Activated naive CD4-positive, alpha-beta T cell treated with anti-CD3 and anti-CD28 coated beads, Interleukin-2, amount 50 U/mL, for 24 hours (primary cell): ENCODE data around the gene DMXL2.
"Not testable (repeated sequence)": the region's sequence is repeated elsewhere in the genome, so short reads cannot be mapped to it uniquely, and the experiment has no call there.

Experiments
- H3K27ac Mint-ChIP-seq: one replicate; pipeline ENCODE4 v1.8.0; 2021; ENCODE audit warnings: mild to moderate bottlenecking, mixed read lengths
- H3K27me3 Mint-ChIP-seq: one replicate; pipeline ENCODE4 v1.8.0; 2021; ENCODE audit warnings: mixed read lengths
- H3K36me3 Mint-ChIP-seq: one replicate; pipeline ENCODE4 v1.8.0; 2021; ENCODE audit warnings: mixed read lengths
- H3K4me1 Mint-ChIP-seq: one replicate; pipeline ENCODE4 v1.8.0; 2021; ENCODE audit warnings: mixed read lengths
- H3K4me3 Mint-ChIP-seq: one replicate; pipeline ENCODE4 v1.8.0; 2021; ENCODE audit warnings: mild to moderate bottlenecking, mixed read lengths
- H3K9me3 Mint-ChIP-seq: one replicate; pipeline ENCODE4 v1.8.0; 2021; ENCODE audit warnings: mixed read lengths

Gene DMXL2

GRCh38 chr15:51642696-51643095, 20.1 kb upstream of the DMXL2 start:
- Mint-ChIP-seq H3K36me3 (no peaks in the 10 kb centered on the region), H3K27me3 (peaks cover 2% of the 10 kb centered on the region), H3K9me3 (no peaks in the 10 kb centered on the region), H3K27ac (no peak overlapping the region), H3K4me1 (no peaks in the 10 kb centered on the region), H3K4me3 (no peak overlapping the region)

- Mint-ChIP-seq H3K36me3 (no peaks in the 10 kb centered on the region), H3K9me3 (no peaks in the 10 kb centered on the region), H3K4me1 (no peaks in the 10 kb centered on the region), H3K27ac (no peak overlapping the region), H3K4me3 (no peak overlapping the region), H3K27me3 (peaks cover 3% of the 10 kb centered on the region)
These were observed 19.0 kb upstream of the DMXL2 start for GRCh38 chr15:51641490-51642130.

GRCh38 chr15:51634591-51635198, 12.1 kb upstream of the DMXL2 start:
- Mint-ChIP-seq H3K9me3 (no peaks in the 10 kb centered on the region), H3K4me1 (no peaks in the 10 kb centered on the region), H3K27ac (no peak overlapping the region), H3K36me3 (no peaks in the 10 kb centered on the region), H3K27me3 (peaks cover 3% of the 10 kb centered on the region), H3K4me3 (no peak overlapping the region)

GRCh38 chr15:51629612-51630011, 7.0 kb upstream of the DMXL2 start:
- Mint-ChIP-seq H3K36me3 (no peaks in the 10 kb centered on the region), H3K4me3 (no peak overlapping the region), H3K9me3 (no peaks in the 10 kb centered on the region), H3K4me1 (peaks cover under 1% of the 10 kb centered on the region), H3K27ac (no peak overlapping the region), H3K27me3 (peaks cover 6% of the 10 kb centered on the region)

- Mint-ChIP-seq H3K27me3 (peaks cover 6% of the 10 kb centered on the region), H3K4me3 (no peak overlapping the region), H3K9me3 (no peaks in the 10 kb centered on the region), H3K4me1 (peaks cover 26% of the 10 kb centered on the region), H3K27ac (no peak overlapping the region), H3K36me3 (no peaks in the 10 kb centered on the region)
These were observed 2.7 kb upstream of the DMXL2 start for GRCh38 chr15:51625236-51625635.

GRCh38 chr15:51624022-51624421, 1.5 kb upstream of the DMXL2 start:
- no peaks in the 10 kb centered on the region for H3K9me3 Mint-ChIP-seq
- no peak overlapping the region for H3K27ac Mint-ChIP-seq
- peak overlapping the region; percentile 30 for H3K4me3 Mint-ChIP-seq
- peaks cover 29% of the 10 kb centered on the region for H3K4me1 Mint-ChIP-seq
- peaks cover 6% of the 10 kb centered on the region for H3K27me3 Mint-ChIP-seq
- no peaks in the 10 kb centered on the region for H3K36me3 Mint-ChIP-seq

GRCh38 chr15:51623386-51623938, 891 bp upstream of the DMXL2 start:
- H3K27ac Mint-ChIP-seq, result peak overlapping the region; percentile 20
- H3K36me3 Mint-ChIP-seq, result no peaks in the 10 kb centered on the region
- peak overlapping the region; percentile 90 for H3K4me3 Mint-ChIP-seq
- no peaks in the 10 kb centered on the region for H3K9me3 Mint-ChIP-seq
- peaks cover 6% of the 10 kb centered on the region for H3K27me3 Mint-ChIP-seq
- H3K4me1 Mint-ChIP-seq, result peaks cover 29% of the 10 kb centered on the region

- peaks cover 2% of the 10 kb centered on the region for H3K27me3 Mint-ChIP-seq
- no peak overlapping the region for H3K27ac Mint-ChIP-seq
- H3K4me1 Mint-ChIP-seq, result peaks cover 29% of the 10 kb centered on the region
- H3K36me3 Mint-ChIP-seq, result no peaks in the 10 kb centered on the region
- no peaks in the 10 kb centered on the region for H3K9me3 Mint-ChIP-seq
- H3K4me3 Mint-ChIP-seq, result peak overlapping the region; percentile 90
These were observed 501 bp downstream of the DMXL2 start for GRCh38 chr15:51621936-51622603.

- peak overlapping the region; percentile 90 for H3K4me3 Mint-ChIP-seq
- H3K9me3 Mint-ChIP-seq, result no peaks in the 10 kb centered on the region
- peaks cover 2% of the 10 kb centered on the region for H3K27me3 Mint-ChIP-seq
- H3K36me3 Mint-ChIP-seq, result no peaks in the 10 kb centered on the region
- peaks cover 29% of the 10 kb centered on the region for H3K4me1 Mint-ChIP-seq
- H3K27ac Mint-ChIP-seq, result no peak overlapping the region
These were observed 1.3 kb downstream of the DMXL2 start for GRCh38 chr15:51621155-51621765.

GRCh38 chr15:51620641-51621040, 1.9 kb downstream of the DMXL2 start:
- peaks cover 1% of the 10 kb centered on the region for H3K27me3 Mint-ChIP-seq
- H3K36me3 Mint-ChIP-seq, result no peaks in the 10 kb centered on the region
- peak overlapping the region; percentile 47 for H3K4me3 Mint-ChIP-seq
- no peaks in the 10 kb centered on the region for H3K9me3 Mint-ChIP-seq
- H3K27ac Mint-ChIP-seq, result no peak overlapping the region
- H3K4me1 Mint-ChIP-seq, result peaks cover 29% of the 10 kb centered on the region

GRCh38 chr15:51620122-51620521, 2.4 kb downstream of the DMXL2 start:
- Mint-ChIP-seq H3K4me1 (peaks cover 29% of the 10 kb centered on the region), H3K9me3 (no peaks in the 10 kb centered on the region), H3K36me3 (no peaks in the 10 kb centered on the region), H3K27ac (no peak overlapping the region), H3K27me3 (no peaks in the 10 kb centered on the region), H3K4me3 (no peak overlapping the region)

GRCh38 chr15:51619331-51620035, 3.1 kb downstream of the DMXL2 start:
- peaks cover 27% of the 10 kb centered on the region for H3K4me1 Mint-ChIP-seq
- no peak overlapping the region for H3K4me3 Mint-ChIP-seq
- no peaks in the 10 kb centered on the region for H3K27me3 Mint-ChIP-seq
- no peaks in the 10 kb centered on the region for H3K36me3 Mint-ChIP-seq
- no peaks in the 10 kb centered on the region for H3K9me3 Mint-ChIP-seq
- no peak overlapping the region for H3K27ac Mint-ChIP-seq

GRCh38 chr15:51617886-51618285, 4.7 kb downstream of the DMXL2 start:
- Mint-ChIP-seq H3K4me1 (peaks cover 17% of the 10 kb centered on the region), H3K27ac (no peak overlapping the region), H3K4me3 (no peak overlapping the region), H3K36me3 (no peaks in the 10 kb centered on the region), H3K27me3 (no peaks in the 10 kb centered on the region), H3K9me3 (no peaks in the 10 kb centered on the region)

GRCh38 chr15:51613951-51614350, 8.6 kb downstream of the DMXL2 start:
- Mint-ChIP-seq H3K4me1 (no peaks in the 10 kb centered on the region), H3K9me3 (no peaks in the 10 kb centered on the region), H3K27me3 (no peaks in the 10 kb centered on the region), H3K4me3 (no peak overlapping the region), H3K36me3 (peaks cover 2% of the 10 kb centered on the region), H3K27ac (no peak overlapping the region)

- H3K9me3 Mint-ChIP-seq, H3K4me3 Mint-ChIP-seq, H3K36me3 Mint-ChIP-seq, H3K27me3 Mint-ChIP-seq, H3K27ac Mint-ChIP-seq, H3K4me1 Mint-ChIP-seq: not testable (repeated sequence)
These were observed 9.9 kb downstream of the DMXL2 start for GRCh38 chr15:51612669-51613068.
